CD4-positive, CD25-positive, alpha-beta regulatory T cell (primary cell): ENCODE data around the gene TWIST2. TPM values are rescaled to one million over a fixed set of nuclear protein-coding genes. Genes with fewer than 3 reads are reported as not detected.

Experiments used
- ATAC-seq, 2 donors: fragments of 150-1000 bp; cut with Tn5 transposase; one replicate each; pipeline ENCODE4 v1.10.0; 2021; ENCODE audit warnings: low read depth in 2 of 2, moderate number of reproducible peaks in 2 of 2, moderate library complexity in 1 of 2
- DNase-seq, 3 donors: peaks; one replicate each; pipeline versions ENCODE4 v3.0.0 to v3.0.0-alpha.2; 2012 to 2022; ENCODE audit warnings: mixed read lengths in 1 of 3
- H3K27ac ChIP-seq: one replicate; pipeline ENCODE4 v1.7.0; 2013; ENCODE audit warnings: mild to moderate bottlenecking, low read length; ENCODE audit not compliant: insufficient read depth, poor library complexity, severe bottlenecking
- H3K27me3 ChIP-seq: one replicate; pipeline ENCODE4 v1.7.0; 2013; ENCODE audit warnings: low read length; ENCODE audit not compliant: control insufficient read depth, insufficient read depth
- H3K36me3 ChIP-seq: one replicate; pipeline ENCODE4 v1.7.0; 2013; ENCODE audit warnings: mild to moderate bottlenecking, low read length, moderate library complexity; ENCODE audit not compliant: control insufficient read depth, insufficient read depth
- H3K4me1 ChIP-seq: 2 replicates; pipeline ENCODE4 v1.7.0; 2013; ENCODE audit warnings: mild to moderate bottlenecking, low read length; ENCODE audit not compliant: insufficient read depth, control insufficient read depth, poor library complexity, severe bottlenecking
- H3K4me3 ChIP-seq: one replicate; pipeline ENCODE4 v1.7.0; 2013; ENCODE audit warnings: low read depth, mild to moderate bottlenecking, low read length, moderate library complexity
- H3K9me3 ChIP-seq, 2 experiments: 1 replicate in 1 of 2; 2 replicates in 1 of 2; pipeline ENCODE4 v1.7.0; 2013; ENCODE audit warnings: low read length in 2 of 2, mild to moderate bottlenecking in 1 of 2, moderate library complexity in 1 of 2; ENCODE audit not compliant: control insufficient read depth in 2 of 2
- H3K27ac Mint-ChIP-seq, 3 donors: one replicate each; pipeline ENCODE4 v1.8.0; 2020 to 2022; ENCODE audit warnings: mild to moderate bottlenecking in 3 of 3, mixed read lengths in 3 of 3, moderate library complexity in 2 of 3
- H3K27me3 Mint-ChIP-seq: one replicate; pipeline ENCODE4 v1.8.0; 2022; ENCODE audit warnings: mild to moderate bottlenecking, mixed read lengths
- H3K36me3 Mint-ChIP-seq: one replicate; pipeline ENCODE4 v1.8.0; 2020; ENCODE audit warnings: mixed read lengths
- H3K4me1 Mint-ChIP-seq, 4 donors: one replicate each; pipeline ENCODE4 v1.8.0; 2020 to 2022; ENCODE audit warnings: mixed read lengths in 4 of 4, mild to moderate bottlenecking in 1 of 4
- H3K4me3 Mint-ChIP-seq, 4 donors: one replicate each; pipeline ENCODE4 v1.8.0; 2020 to 2022; ENCODE audit warnings: mild to moderate bottlenecking in 4 of 4, mixed read lengths in 4 of 4, moderate library complexity in 3 of 4
- H3K9me3 Mint-ChIP-seq, 7 donors: one replicate each; pipeline ENCODE4 v1.8.0; 2020 to 2022; ENCODE audit warnings: mixed read lengths in 7 of 7, mild to moderate bottlenecking in 3 of 7, moderate library complexity in 2 of 7
- polyA plus RNA-seq, 4 donors: library from polyadenylated mRNA; unstranded; fragments of 300-500 nt; fragmentation: Illumina TruSeq; gene quantifications; one replicate each; pipeline ENCODE4 v1.2.3, GENCODE V29; 2021
- total RNA-seq: library from RNA; stranded (reverse); gene quantifications from one replicate; pipeline ENCODE4 v1.2.3, GENCODE V29; 2022

TWIST2 gene
- total and polyA plus RNA-seq, 5 donors from 2014 or later: not detected

- Mint-ChIP-seq H3K27ac (no peak overlapping the region), H3K36me3 (no peaks in the 10 kb centered on the region), H3K27me3 (peaks cover 5% of the 10 kb centered on the region), H3K4me1 (no peaks in the 10 kb centered on the region), H3K4me3 (no peak overlapping the region), H3K9me3 (peaks cover 0 to 1% (median 0%) of the 10 kb centered on the region in 7 donors)
- Histone ChIP-seq H3K27ac (no peak overlapping the region), H3K9me3 (no peaks in the 10 kb centered on the region), H3K36me3 (no peaks in the 10 kb centered on the region), H3K4me3 (no peak overlapping the region), H3K4me1 (no peaks in the 10 kb centered on the region), H3K27me3 (no peaks in the 10 kb centered on the region)
- ATAC-seq: no peak
- DNase-seq: no peak
Observed at GRCh38 chr2:238919307-238919706, 71.4 kb downstream of the TWIST2 start.

DNA sequence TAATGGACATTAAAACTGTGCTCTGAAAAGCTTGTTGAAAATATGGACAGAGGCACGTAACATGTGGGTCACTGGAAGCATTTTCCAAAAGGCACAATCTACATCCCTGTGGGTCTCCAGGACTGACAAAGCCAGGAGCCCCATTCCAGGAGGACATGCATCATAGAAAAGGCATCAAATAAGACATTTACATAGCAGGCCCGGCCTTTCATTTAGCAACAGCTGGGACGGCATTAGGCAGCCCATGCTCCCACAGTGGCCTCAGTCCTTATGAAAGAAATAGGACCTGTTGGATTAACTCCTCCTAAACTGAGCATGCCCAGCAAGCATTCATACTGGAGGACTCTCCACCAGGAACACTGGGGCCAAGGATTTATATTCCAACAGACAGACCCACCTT lies 72.2 kb downstream of the TWIST2 start:
- Histone ChIP-seq H3K36me3 (no peaks in the 10 kb centered on the region), H3K27ac (no peak overlapping the region), H3K9me3 (no peaks in the 10 kb centered on the region), H3K27me3 (no peaks in the 10 kb centered on the region), H3K4me3 (no peak overlapping the region), H3K4me1 (no peaks in the 10 kb centered on the region)
- ATAC-seq: no peak
- peaks cover 0 to 1% (median 0%) of the 10 kb centered on the region in 7 donors for H3K9me3 Mint-ChIP-seq
- no peaks in the 10 kb centered on the region for H3K36me3 Mint-ChIP-seq
- no peak for DNase-seq
- H3K4me1 Mint-ChIP-seq: no peaks in the 10 kb centered on the region
- no peak overlapping the region for H3K27ac Mint-ChIP-seq
- no peak overlapping the region for H3K4me3 Mint-ChIP-seq
- H3K27me3 Mint-ChIP-seq: peaks cover 5% of the 10 kb centered on the region

DNA sequence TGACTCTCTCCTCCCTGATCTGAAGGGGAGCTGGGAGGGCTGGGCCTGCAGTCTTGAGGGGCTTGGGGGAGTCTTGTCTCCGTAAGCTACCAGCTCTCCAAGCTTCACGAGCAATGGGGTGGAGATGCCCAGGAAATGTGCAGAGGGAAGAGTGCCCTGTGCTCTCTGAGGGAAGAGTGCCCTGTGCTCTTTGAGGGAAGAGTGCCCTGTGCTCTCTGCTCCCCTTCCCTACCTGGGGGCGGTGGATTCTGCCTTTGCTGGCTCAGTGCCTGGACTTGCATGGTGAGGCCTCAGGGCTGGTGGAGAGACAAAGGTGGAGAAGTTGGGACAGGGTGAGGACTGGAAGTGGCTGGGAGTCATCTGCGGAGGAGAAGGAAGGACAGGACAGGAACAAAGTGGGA lies 72.7 kb downstream of the TWIST2 start:
- H3K36me3 Mint-ChIP-seq: no peaks in the 10 kb centered on the region
- peak overlapping the region in 1 of 4 donors; percentile 13 for H3K4me3 Mint-ChIP-seq
- H3K9me3 Mint-ChIP-seq: peaks cover 0 to 1% (median 0%) of the 10 kb centered on the region in 7 donors
- no peak overlapping the region for H3K27ac Mint-ChIP-seq
- no peaks in the 10 kb centered on the region for H3K9me3 ChIP-seq
- ATAC-seq (no peak), DNase-seq (no peak)
- H3K27me3 ChIP-seq: no peaks in the 10 kb centered on the region
- H3K4me1 Mint-ChIP-seq: no peaks in the 10 kb centered on the region
- H3K36me3 ChIP-seq: no peaks in the 10 kb centered on the region
- H3K27me3 Mint-ChIP-seq: peaks cover 5% of the 10 kb centered on the region
- H3K27ac ChIP-seq: no peak overlapping the region
- no peak overlapping the region for H3K4me3 ChIP-seq
- no peaks in the 10 kb centered on the region for H3K4me1 ChIP-seq

DNA sequence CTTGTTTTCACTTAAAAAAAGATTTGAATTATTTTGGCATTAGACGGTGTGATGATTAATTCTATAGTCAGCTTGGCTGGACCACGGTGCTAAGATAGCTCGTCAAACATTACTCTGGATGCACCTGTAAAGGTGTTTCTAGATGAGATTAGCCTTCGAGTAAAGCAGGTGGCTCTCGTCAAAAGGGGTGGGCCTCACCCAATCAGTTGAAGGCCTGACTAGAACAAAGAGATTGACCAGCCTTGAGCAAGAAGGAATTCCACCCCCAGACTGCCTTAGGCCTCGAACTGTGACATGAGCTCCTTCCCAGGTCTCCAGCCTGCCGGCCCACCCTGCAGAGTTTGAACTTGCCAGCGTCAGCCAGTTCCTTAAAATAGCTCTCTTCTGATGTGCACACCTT lies 73.4 kb downstream of the TWIST2 start:
- Histone ChIP-seq H3K4me1 (no peaks in the 10 kb centered on the region), H3K4me3 (no peak overlapping the region), H3K9me3 (no peaks in the 10 kb centered on the region), H3K27ac (no peak overlapping the region), H3K27me3 (no peaks in the 10 kb centered on the region), H3K36me3 (no peaks in the 10 kb centered on the region)
- Mint-ChIP-seq H3K36me3 (no peaks in the 10 kb centered on the region), H3K4me1 (no peaks in the 10 kb centered on the region), H3K9me3 (peaks cover 0 to 1% (median 0%) of the 10 kb centered on the region in 7 donors), H3K27ac (no peak overlapping the region), H3K4me3 (no peak overlapping the region), H3K27me3 (peaks cover 5% of the 10 kb centered on the region)
- DNase-seq: no peak
- ATAC-seq: no peak

DNA sequence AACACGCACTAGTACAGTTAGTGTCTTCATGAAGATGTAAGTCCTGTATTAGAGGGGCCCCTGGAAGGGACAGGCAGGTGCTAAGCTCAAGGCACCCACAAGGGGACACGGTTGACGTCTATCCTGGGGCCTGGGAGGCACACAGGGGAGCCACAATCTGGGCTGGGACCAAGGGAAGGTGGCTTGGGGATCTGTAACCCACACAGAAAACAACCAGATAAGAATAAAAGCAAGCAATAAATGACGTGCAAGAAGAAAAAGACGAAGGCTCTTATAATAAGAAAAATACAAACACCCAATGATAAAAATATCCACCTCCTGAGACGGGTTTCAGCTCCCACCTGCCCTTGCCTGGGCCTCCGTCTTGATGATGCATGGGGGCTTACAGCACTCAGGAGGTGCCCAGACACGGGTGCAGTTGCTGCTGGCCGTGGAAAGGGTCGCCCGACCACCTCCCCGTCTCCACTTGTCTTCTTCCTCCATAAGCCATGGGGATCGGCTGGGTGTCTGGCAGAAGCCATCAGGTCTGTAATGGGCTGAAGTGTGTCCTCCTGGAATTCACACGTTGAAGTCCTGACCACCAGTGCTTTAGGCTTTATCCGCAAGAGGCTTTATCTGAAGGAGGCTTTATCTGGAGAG lies 73.9 kb downstream of the TWIST2 start:
- peaks cover 0 to 1% (median 0%) of the 10 kb centered on the region in 7 donors for H3K9me3 Mint-ChIP-seq
- H3K4me1 ChIP-seq: no peaks in the 10 kb centered on the region
- H3K9me3 ChIP-seq: no peaks in the 10 kb centered on the region
- no peak overlapping the region for H3K4me3 ChIP-seq
- no peak for ATAC-seq
- DNase-seq: no peak
- H3K27me3 ChIP-seq: no peaks in the 10 kb centered on the region
- no peaks in the 10 kb centered on the region for H3K36me3 ChIP-seq
- H3K27ac Mint-ChIP-seq: no peak overlapping the region
- no peaks in the 10 kb centered on the region for H3K4me1 Mint-ChIP-seq
- H3K27me3 Mint-ChIP-seq: peaks cover 5% of the 10 kb centered on the region
- H3K27ac ChIP-seq: no peak overlapping the region
- no peaks in the 10 kb centered on the region for H3K36me3 Mint-ChIP-seq
- no peak overlapping the region for H3K4me3 Mint-ChIP-seq

DNA sequence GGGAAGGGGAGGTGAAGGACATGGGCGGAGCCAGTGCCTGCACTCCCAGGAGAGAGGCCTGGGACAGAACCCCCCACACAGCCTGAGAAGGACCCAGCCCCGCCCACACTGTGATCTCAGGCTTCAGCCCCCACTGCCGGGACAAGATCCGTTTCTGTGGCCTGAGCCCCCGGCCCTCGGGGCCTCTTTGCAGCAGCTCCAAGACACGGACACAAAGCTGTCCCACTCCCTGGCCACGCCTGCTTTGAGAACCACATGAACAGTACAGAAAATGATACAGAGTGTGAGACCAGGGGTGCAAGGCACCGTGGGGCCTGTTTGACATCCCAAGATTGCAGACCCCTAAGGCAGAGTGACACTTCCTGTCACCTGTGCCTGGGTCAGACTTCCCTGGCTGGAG lies 74.5 kb downstream of the TWIST2 start:
- no peaks in the 10 kb centered on the region for H3K27me3 ChIP-seq
- H3K4me3 ChIP-seq: no peak overlapping the region
- Mint-ChIP-seq H3K27me3 (peaks cover 5% of the 10 kb centered on the region), H3K27ac (peak overlapping the region in 1 of 3 donors; percentile 17), H3K9me3 (peaks cover 0 to 1% (median 0%) of the 10 kb centered on the region in 7 donors), H3K4me1 (no peaks in the 10 kb centered on the region), H3K36me3 (no peaks in the 10 kb centered on the region), H3K4me3 (no peak overlapping the region)
- DNase-seq (no peak), ATAC-seq (no peak)
- no peak overlapping the region for H3K27ac ChIP-seq
- H3K4me1 ChIP-seq: no peaks in the 10 kb centered on the region
- H3K36me3 ChIP-seq: no peaks in the 10 kb centered on the region
- no peaks in the 10 kb centered on the region for H3K9me3 ChIP-seq

DNA sequence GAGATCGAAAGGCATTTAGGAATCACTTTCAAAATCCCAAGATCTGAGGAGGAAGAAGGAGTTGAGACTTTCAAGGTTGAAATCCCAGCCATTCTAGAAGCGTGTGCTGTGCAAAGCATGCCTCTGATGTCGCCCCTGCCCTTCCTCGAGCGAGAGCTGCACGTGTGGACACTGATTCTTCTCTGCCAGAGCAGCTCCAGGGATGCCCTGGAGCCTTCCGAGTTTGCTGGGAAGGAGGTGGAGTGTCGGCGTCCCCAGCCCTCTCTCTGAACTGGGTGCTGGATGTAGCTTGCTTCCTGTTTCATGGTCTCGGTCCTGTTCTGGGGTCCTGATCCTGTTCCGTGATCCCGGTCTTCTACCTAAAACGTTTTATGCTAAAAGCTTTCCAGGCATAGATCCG lies 76.1 kb downstream of the TWIST2 start:
- DNase-seq: no peak
- peaks cover 5% of the 10 kb centered on the region for H3K27me3 Mint-ChIP-seq

GRCh38 chr2:238924796-238925195 lies 76.9 kb downstream of the TWIST2 start:
- Mint-ChIP-seq H3K4me3 (no peak overlapping the region), H3K9me3 (peaks cover 0 to 1% (median 0%) of the 10 kb centered on the region in 7 donors), H3K27me3 (peaks cover 8% of the 10 kb centered on the region), H3K27ac (no peak overlapping the region), H3K4me1 (no peaks in the 10 kb centered on the region), H3K36me3 (no peaks in the 10 kb centered on the region)
- Histone ChIP-seq H3K9me3 (no peaks in the 10 kb centered on the region), H3K27ac (no peak overlapping the region), H3K36me3 (no peaks in the 10 kb centered on the region), H3K4me1 (no peaks in the 10 kb centered on the region), H3K27me3 (no peaks in the 10 kb centered on the region), H3K4me3 (no peak overlapping the region)
- ATAC-seq (no peak), DNase-seq (no peak)

More for the DNA sequence above, 76.1 kb downstream of the TWIST2 start:
- Histone ChIP-seq H3K27ac (no peak overlapping the region), H3K9me3 (no peaks in the 10 kb centered on the region), H3K4me3 (no peak overlapping the region), H3K36me3 (no peaks in the 10 kb centered on the region), H3K27me3 (no peaks in the 10 kb centered on the region), H3K4me1 (no peaks in the 10 kb centered on the region)
- Mint-ChIP-seq H3K4me3 (no peak overlapping the region), H3K9me3 (peaks cover 0 to 1% (median 0%) of the 10 kb centered on the region in 7 donors), H3K4me1 (no peaks in the 10 kb centered on the region), H3K36me3 (no peaks in the 10 kb centered on the region), H3K27ac (no peak overlapping the region)
- ATAC-seq: no peak
